GM18526 (cell line): ENCODE measurements around the gene SYNPR.

Source experiments
- POLR2A ChIP-seq: IDR thresholded peaks from 3 replicates; pipeline ENCODE4 v1.6.1; 2011; ENCODE audit not compliant: insufficient read length; ENCODE audit errors: extremely low read depth

SYNPR gene

GRCh38 chr3:63278171-63279004 is at the start of gene SYNPR:
TSS of gene SYNPR (plus strand) at chr3:63278308.
- no peak for TF ChIP-seq POLR2A

GRCh38 chr3:63228677-63229076 is 49.4 kb upstream of the SYNPR start:
- no peak for TF ChIP-seq POLR2A

GRCh38 chr3:63230146-63230545 is 48.0 kb upstream of the SYNPR start:
- TF ChIP-seq POLR2A, result no peak

GRCh38 chr3:63231643-63232042 is 46.5 kb upstream of the SYNPR start:
- no peak for TF ChIP-seq POLR2A

GRCh38 chr3:63232764-63233396 is 45.2 kb upstream of the SYNPR start:
- TF ChIP-seq POLR2A, result no peak

- TF ChIP-seq POLR2A, result no peak
Observed at GRCh38 chr3:63240381-63240902, 37.7 kb upstream of the SYNPR start.

- no peak for TF ChIP-seq POLR2A
Observed at GRCh38 chr3:63242124-63242523, 36.0 kb upstream of the SYNPR start.

GRCh38 chr3:63244486-63244885 is 33.6 kb upstream of the SYNPR start:
- no peak for TF ChIP-seq POLR2A

GRCh38 chr3:63245726-63246241 is 32.3 kb upstream of the SYNPR start:
- TF ChIP-seq POLR2A, result no peak

- no peak for TF ChIP-seq POLR2A
Observed at GRCh38 chr3:63248015-63248414, 30.1 kb upstream of the SYNPR start.

GRCh38 chr3:63251499-63251898 is 26.6 kb upstream of the SYNPR start:
- TF ChIP-seq POLR2A, result no peak

GRCh38 chr3:63264716-63265115 is 13.4 kb upstream of the SYNPR start:
- no peak for TF ChIP-seq POLR2A

- TF ChIP-seq POLR2A, result no peak
Observed at GRCh38 chr3:63274359-63274758, 3.7 kb upstream of the SYNPR start.

- no peak for TF ChIP-seq POLR2A
Observed at GRCh38 chr3:63279005-63279841, 1.1 kb downstream of the SYNPR start.

GRCh38 chr3:63287610-63288009 is 9.5 kb downstream of the SYNPR start:
- no peak for TF ChIP-seq POLR2A
